ENCODE data around the gene FCAMR. TPM values are rescaled to one million over a fixed set of nuclear protein-coding genes. Genes with fewer than 3 reads are reported as not detected.

FCAMR gene
- total RNA-seq, 1 donor from 2014 or later: not detected

DNA sequence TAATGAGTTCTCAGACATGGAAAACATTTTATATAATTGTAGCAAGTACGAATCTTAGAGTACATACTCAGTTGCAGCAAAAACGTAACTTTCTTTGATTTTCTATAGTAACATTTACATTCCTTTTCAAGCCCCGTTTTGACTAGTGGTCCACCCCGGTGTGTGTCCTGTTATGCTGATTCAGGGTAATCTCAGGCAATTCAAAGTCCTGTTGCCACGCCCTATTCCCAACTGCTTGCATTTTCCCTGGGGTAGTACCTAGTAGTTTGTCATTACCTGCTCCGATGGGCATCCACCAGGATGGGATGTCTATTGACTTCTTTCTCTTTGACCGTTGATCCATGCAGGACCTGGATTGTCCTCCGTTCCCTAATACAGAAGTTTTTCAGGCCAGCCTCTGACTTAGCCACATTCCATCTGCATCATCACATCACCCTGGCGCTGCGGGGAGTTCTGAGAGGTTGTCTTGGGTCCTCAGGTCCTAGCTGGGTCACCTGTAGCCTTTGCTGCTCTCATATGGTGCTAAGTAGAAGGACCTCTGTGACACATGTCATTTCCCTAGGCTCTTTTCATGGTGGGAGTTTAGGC lies 15.0 kb upstream of the FCAMR start:
- intact Hi-C loops (cut with micrococcal nuclease): no loop called here
- no peaks in the 10 kb centered on the region for H3K4me1 Mint-ChIP-seq (ENCODE audit: low read depth)
- peaks cover 50% of the 10 kb centered on the region for H3K27me3 Mint-ChIP-seq (ENCODE audit: low read depth)

DNA sequence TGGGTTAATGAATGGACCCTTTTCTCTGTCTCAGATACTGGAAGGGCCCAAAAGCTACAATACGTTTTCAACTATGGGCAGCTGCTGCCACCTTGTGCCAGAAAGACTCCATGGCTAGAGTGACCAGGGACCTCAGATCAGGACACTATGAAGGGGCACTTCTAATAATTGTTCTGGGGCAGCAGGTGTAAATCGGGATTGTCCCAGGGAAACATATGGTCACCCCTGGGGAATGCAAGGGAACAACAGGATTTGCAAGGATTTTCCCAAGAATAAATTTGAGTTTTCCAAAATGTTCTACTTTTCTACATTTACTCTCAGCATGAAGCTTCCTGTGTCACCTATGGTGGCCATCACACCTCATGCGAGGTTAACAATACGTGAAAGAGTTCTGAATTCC lies 12.0 kb upstream of the FCAMR start:
- Mint-ChIP-seq H3K4me3 (ENCODE audit: low read depth) (no peak overlapping the region), H3K9me3 (no peaks in the 10 kb centered on the region), H3K36me3 (ENCODE audit: low read depth) (no peaks in the 10 kb centered on the region), H3K4me1 (ENCODE audit: low read depth) (no peaks in the 10 kb centered on the region), H3K27ac (no peak overlapping the region), H3K27me3 (ENCODE audit: low read depth) (peaks cover 54% of the 10 kb centered on the region)
- peak; percentile 20 for DNase-seq (ENCODE audit: low spot score)
- intact Hi-C loops (cut with micrococcal nuclease): loop anchor here (5.0 kb wide), 3 partner anchors 115 to 350 kb away; partner anchors contain the start of gene IL20

More for the DNA sequence above, 15.0 kb upstream of the FCAMR start:
- H3K9me3 Mint-ChIP-seq: no peaks in the 10 kb centered on the region
- H3K27ac Mint-ChIP-seq: no peak overlapping the region
- no peak overlapping the region for H3K4me3 Mint-ChIP-seq (ENCODE audit: low read depth)
- no peaks in the 10 kb centered on the region for H3K36me3 Mint-ChIP-seq (ENCODE audit: low read depth)
- no peak for DNase-seq (ENCODE audit: low spot score)

DNA sequence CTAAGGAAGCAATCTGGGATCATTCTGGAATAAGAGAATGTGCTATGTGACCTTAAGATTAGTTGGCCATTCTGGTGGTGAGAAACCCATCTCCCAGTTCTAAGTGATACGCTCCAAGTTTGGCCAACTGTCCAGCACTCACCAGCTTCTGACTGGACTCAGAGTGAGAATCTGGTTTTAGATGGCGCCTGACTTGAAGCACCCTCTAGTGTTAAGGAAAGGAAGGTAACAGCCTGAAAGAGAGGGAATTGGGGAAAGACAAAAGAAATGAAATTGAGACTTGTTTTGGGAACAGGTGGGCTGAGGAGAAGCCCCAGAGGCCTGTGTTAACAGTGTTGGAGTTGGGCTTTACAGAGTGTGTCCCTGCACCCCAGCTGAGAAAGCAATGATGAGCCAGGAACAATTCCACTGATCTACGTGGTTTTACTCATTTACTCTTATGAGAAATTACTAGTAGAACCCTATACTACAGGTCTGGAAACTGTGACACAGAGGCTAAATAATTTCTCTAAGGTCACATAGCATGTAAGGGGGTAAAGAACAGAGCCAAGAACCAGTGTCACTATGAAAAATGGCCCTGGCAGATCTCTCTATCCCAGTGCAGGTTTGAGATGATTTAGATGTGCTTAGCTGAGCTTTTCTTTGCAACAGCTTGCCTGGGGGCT lies 9.3 kb upstream of the FCAMR start:
- H3K4me3 Mint-ChIP-seq (ENCODE audit: low read depth): no peak overlapping the region
- no peaks in the 10 kb centered on the region for H3K9me3 Mint-ChIP-seq
- H3K27me3 Mint-ChIP-seq (ENCODE audit: low read depth): peaks cover 44% of the 10 kb centered on the region
- no peaks in the 10 kb centered on the region for H3K36me3 Mint-ChIP-seq (ENCODE audit: low read depth)
- intact Hi-C loops (cut with micrococcal nuclease): loop anchor here (2.0 to 5.0 kb wide), 4 partner anchors 43 to 347 kb away; partner anchors contain the start of gene IL20
- DNase-seq (ENCODE audit: low spot score): no peak
- H3K27ac Mint-ChIP-seq: no peak overlapping the region
- H3K4me1 Mint-ChIP-seq (ENCODE audit: low read depth): no peaks in the 10 kb centered on the region

DNA sequence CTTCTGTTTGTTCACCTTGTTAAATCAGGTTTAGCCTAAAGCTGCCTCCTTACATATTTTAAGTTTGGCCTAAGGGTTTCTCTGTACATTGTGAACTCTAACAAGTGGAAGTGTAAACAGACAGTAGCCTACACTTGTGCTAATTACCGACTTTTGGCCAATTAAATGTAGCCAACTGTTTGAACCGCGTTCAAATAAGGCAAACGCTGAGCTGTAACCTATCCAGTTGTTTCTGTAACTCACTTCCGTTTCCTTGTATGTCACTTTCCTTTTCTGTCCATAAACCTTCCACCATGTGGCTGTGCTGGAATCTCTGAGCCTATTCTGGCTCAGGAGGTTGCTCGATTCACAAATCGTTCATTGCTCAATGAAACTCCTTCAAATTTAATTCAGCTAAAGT lies 8.0 kb upstream of the FCAMR start:
- no peak for DNase-seq (ENCODE audit: low spot score)
- intact Hi-C loops (cut with micrococcal nuclease): loop anchor here (2.0 kb wide), 1 partner anchor 41 kb away; no protein-coding TSS in a partner anchor
- Mint-ChIP-seq H3K4me3 (ENCODE audit: low read depth) (no peak overlapping the region), H3K9me3 (no peaks in the 10 kb centered on the region), H3K27ac (no peak overlapping the region), H3K36me3 (ENCODE audit: low read depth) (no peaks in the 10 kb centered on the region), H3K27me3 (ENCODE audit: low read depth) (peaks cover 41% of the 10 kb centered on the region), H3K4me1 (ENCODE audit: low read depth) (no peaks in the 10 kb centered on the region)

DNA sequence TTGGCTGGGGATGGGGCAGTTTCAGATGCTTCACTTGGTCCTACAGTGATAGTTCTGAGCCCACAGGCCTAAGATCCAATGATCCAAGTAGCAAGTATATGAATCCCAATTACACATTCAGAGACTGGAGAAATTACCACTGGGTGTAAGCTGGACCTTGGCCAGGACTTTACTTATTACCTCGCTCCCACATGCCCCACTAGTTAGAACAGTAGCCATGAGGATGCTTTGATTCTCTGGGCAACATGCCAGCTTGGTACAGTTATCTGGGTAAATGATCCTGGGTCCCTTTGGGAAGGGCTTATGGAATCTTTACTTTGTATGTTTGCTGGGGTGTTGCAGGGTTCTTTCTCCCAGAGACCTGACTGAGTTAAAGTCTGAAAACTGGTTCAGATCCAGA lies 5.0 kb upstream of the FCAMR start:
- intact Hi-C loops (cut with micrococcal nuclease): no loop called here
- DNase-seq (ENCODE audit: low spot score): no peak
- Mint-ChIP-seq H3K4me3 (ENCODE audit: low read depth) (no peak overlapping the region), H3K36me3 (ENCODE audit: low read depth) (no peaks in the 10 kb centered on the region), H3K27ac (no peak overlapping the region), H3K27me3 (ENCODE audit: low read depth) (peaks cover 48% of the 10 kb centered on the region), H3K4me1 (ENCODE audit: low read depth) (no peaks in the 10 kb centered on the region), H3K9me3 (no peaks in the 10 kb centered on the region)

DNA sequence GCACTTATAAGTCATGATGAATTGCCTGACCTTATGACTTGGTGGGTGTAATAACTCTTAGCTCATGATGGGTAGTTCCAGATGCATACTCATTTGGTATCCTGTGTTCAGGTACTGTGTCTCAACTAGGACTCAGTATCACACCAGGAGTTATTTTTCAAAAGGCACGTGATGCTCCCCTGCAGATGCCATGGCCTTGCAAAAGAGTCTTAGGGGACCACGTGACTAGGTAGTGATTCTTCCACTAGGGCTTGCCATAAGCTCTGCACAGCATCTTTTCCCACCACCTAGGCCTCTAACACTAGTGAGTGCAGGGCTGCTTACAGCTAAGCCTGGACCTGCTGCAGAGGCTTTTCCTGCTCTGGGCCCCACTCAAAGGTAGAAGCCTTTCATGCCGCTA lies 3.9 kb upstream of the FCAMR start:
- no peaks in the 10 kb centered on the region for H3K4me1 Mint-ChIP-seq (ENCODE audit: low read depth)

DNA sequence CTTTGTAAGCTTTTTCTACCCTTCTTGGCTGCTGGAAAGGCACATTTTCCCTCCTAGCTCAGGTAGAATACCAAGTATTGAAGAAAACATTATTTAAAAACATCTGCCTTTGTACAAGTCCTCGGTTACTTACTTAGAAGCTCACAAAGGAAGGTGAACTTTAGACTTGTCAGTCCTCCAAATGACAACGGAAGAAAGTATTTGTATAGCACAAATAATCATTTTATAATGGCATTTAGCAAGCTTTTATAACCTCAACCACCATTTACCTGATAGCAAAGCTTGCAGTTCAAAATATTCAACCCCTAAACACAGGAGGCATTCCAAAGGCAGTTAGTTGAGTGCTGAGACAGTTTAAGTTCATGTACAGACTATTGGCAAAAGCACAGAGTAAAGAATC lies 2.5 kb upstream of the FCAMR start:
- peaks cover 8% of the 10 kb centered on the region for H3K4me1 Mint-ChIP-seq (ENCODE audit: low read depth)
- H3K4me3 Mint-ChIP-seq (ENCODE audit: low read depth): no peak overlapping the region
- intact Hi-C loops (cut with micrococcal nuclease): no loop called here
- peaks cover 46% of the 10 kb centered on the region for H3K27me3 Mint-ChIP-seq (ENCODE audit: low read depth)
- H3K27ac Mint-ChIP-seq: no peak overlapping the region
- no peaks in the 10 kb centered on the region for H3K36me3 Mint-ChIP-seq (ENCODE audit: low read depth)
- no peaks in the 10 kb centered on the region for H3K9me3 Mint-ChIP-seq
- DNase-seq (ENCODE audit: low spot score): no peak

More for the DNA sequence above, 3.9 kb upstream of the FCAMR start:
- no peak for DNase-seq (ENCODE audit: low spot score)
- peaks cover 50% of the 10 kb centered on the region for H3K27me3 Mint-ChIP-seq (ENCODE audit: low read depth)
- intact Hi-C loops (cut with micrococcal nuclease): no loop called here
- H3K27ac Mint-ChIP-seq: no peak overlapping the region
- H3K9me3 Mint-ChIP-seq: no peaks in the 10 kb centered on the region
- H3K36me3 Mint-ChIP-seq (ENCODE audit: low read depth): no peaks in the 10 kb centered on the region
- no peak overlapping the region for H3K4me3 Mint-ChIP-seq (ENCODE audit: low read depth)

DNA sequence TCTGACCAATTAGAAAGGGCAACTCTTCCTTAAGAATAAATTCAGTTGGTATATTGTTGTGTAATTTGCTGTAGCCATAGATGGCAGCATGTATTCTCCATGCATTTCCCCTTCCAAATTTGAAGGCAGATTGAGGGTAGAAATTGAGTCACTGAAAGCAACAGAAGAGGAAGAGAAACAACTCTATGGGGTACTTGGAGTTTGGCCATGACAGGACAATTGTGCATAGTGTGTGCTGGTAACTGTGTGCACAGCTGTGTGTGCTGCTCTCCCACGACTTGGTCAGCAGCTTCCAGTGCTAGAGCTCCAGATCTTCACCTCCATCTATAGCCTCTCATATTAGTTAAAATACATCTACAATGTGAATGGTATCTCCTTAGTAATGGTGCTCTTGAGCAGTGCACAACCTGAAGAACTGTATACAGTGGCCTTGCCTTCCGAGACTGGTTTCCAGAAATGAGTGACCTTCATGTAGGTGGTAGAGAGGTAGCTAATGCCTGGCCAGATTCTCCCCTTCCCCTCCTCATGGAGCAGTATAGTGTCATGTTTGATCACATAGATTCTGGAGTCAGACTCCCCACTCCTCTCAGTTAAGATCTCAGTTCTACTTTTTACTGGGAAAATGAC lies 882 bp upstream of the FCAMR start:
- Mint-ChIP-seq H3K4me1 (ENCODE audit: low read depth) (peaks cover 20% of the 10 kb centered on the region), H3K4me3 (ENCODE audit: low read depth) (no peak overlapping the region), H3K27me3 (ENCODE audit: low read depth) (peaks cover 35% of the 10 kb centered on the region), H3K9me3 (no peaks in the 10 kb centered on the region), H3K27ac (no peak overlapping the region), H3K36me3 (ENCODE audit: low read depth) (no peaks in the 10 kb centered on the region)
- intact Hi-C loops (cut with micrococcal nuclease): no loop called here
- no peak for DNase-seq (ENCODE audit: low spot score)

DNA sequence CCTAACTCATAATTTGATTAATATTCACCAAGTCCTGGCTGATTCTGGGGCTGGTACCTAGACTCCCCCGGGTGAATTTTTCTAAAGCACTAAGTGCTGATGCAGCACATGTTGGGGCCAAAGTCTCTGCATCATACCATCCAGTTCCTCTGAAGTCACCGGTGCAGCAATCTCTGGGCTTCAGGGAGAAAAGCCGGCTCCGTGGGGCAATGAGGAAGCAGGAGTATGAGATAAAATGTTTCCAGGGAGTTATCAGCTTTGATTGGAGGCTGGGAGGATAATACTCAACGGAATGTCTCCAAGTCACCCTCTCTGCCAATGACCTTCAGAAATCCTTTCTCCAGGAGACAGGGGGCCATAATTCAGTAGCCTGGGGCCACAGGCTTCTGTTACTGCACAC lies 1.2 kb downstream of the FCAMR start:
- peaks cover 20% of the 10 kb centered on the region for H3K4me1 Mint-ChIP-seq (ENCODE audit: low read depth)
- H3K27me3 Mint-ChIP-seq (ENCODE audit: low read depth): peaks cover 35% of the 10 kb centered on the region
- H3K36me3 Mint-ChIP-seq (ENCODE audit: low read depth): no peaks in the 10 kb centered on the region
- H3K27ac Mint-ChIP-seq: no peak overlapping the region
- no peak for DNase-seq (ENCODE audit: low spot score)
- H3K9me3 Mint-ChIP-seq: no peaks in the 10 kb centered on the region
- intact Hi-C loops (cut with micrococcal nuclease): no loop called here
- no peak overlapping the region for H3K4me3 Mint-ChIP-seq (ENCODE audit: low read depth)

DNA sequence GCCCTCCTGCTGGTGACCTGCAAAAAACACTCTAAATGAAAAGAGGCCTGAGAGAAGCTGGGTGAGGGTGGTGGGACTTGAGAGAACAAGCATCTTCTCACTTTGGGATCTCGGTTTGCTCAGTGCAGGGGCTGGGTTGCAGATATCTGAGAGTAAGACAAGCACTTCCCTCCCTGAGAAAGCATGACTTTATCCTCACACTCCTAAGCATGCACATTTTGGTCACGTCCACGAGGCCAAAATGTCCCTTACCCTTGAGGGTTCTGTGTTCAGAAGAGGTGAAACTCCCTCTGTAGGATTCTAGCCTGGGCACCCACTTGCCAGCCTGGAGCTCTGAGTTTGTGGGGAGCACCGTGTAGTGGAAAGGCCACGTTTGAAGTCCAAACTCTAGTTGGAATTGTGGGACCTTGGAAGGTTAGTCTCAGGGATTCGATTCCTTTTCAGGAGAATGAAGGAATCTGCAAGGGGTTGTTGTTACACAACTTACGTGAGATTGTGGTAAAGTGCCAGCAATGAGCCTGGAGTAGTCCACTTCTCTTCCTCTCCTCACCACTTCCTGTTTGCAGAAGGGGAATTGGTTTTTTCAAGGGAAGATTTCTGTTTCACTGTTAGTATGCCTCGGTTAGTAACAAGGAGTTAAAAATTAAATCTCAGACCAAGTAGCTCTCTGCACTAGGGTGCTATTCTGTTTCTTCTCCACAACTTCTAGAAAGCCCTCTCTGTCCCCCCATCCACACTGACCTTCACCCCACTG lies 3.0 kb downstream of the FCAMR start:
- intact Hi-C loops (cut with micrococcal nuclease): no loop called here
- no peaks in the 10 kb centered on the region for H3K9me3 Mint-ChIP-seq
- H3K27me3 Mint-ChIP-seq (ENCODE audit: low read depth): peaks cover 27% of the 10 kb centered on the region
- no peaks in the 10 kb centered on the region for H3K36me3 Mint-ChIP-seq (ENCODE audit: low read depth)
- peaks cover 32% of the 10 kb centered on the region for H3K4me1 Mint-ChIP-seq (ENCODE audit: low read depth)
- DNase-seq (ENCODE audit: low spot score): no peak
- peak overlapping the region; percentile 2 for H3K27ac Mint-ChIP-seq
- H3K4me3 Mint-ChIP-seq (ENCODE audit: low read depth): no peak overlapping the region

DNA sequence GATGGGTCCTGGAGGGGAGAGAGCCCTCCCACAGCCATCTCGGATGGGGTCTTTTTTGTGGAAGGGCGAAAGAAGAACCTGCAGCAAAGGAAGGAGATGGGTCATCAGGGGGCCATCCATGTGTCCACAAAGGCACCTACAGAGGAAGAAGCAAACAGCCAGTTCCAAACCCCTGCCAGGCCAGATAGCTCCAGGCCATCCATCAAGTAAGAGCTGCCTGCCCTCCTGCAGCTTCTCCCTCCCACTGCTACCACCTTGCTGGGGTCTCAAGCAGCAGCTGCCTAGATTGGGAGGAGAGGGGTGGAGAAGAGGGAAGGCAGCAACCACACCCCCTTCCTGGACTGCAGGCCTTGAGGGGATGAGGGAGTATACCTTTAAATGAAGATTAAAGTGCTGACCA lies 4.5 kb downstream of the FCAMR start:
- no peak for DNase-seq (ENCODE audit: low spot score)
- Mint-ChIP-seq H3K4me1 (ENCODE audit: low read depth) (peaks cover 39% of the 10 kb centered on the region), H3K9me3 (no peaks in the 10 kb centered on the region), H3K27me3 (ENCODE audit: low read depth) (peaks cover 16% of the 10 kb centered on the region), H3K36me3 (ENCODE audit: low read depth) (no peaks in the 10 kb centered on the region), H3K27ac (no peak overlapping the region), H3K4me3 (ENCODE audit: low read depth) (no peak overlapping the region)
- intact Hi-C loops (cut with micrococcal nuclease): no loop called here

DNA sequence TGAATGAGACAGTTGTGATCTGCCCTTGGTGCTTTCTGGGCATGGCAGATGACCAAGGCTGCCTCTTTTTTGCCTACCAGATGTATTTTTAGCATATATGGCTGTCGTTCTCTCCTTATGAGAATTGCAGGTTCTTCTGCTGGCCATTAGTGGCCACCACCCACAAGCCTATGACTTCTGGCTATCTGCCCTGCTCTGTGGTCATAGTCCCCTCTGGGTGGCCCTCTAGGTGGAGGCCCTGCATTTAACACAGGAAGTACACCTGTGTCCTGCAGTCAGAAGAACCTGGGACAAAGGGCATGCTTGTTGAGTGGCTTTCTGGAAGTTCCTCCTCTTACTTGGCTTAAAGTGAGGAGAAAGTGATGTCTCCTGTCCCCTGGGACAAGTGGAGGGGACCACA lies 6.5 kb downstream of the FCAMR start:
- Mint-ChIP-seq H3K4me1 (ENCODE audit: low read depth) (peaks cover 39% of the 10 kb centered on the region), H3K27me3 (ENCODE audit: low read depth) (peaks cover 2% of the 10 kb centered on the region), H3K36me3 (ENCODE audit: low read depth) (no peaks in the 10 kb centered on the region), H3K9me3 (no peaks in the 10 kb centered on the region), H3K4me3 (ENCODE audit: low read depth) (no peak overlapping the region), H3K27ac (no peak overlapping the region)
- DNase-seq (ENCODE audit: low spot score): no peak
- intact Hi-C loops (cut with micrococcal nuclease): no loop called here
